H9 (cell line): ENCODE results near the gene UFC1. TPM values are rescaled to one million over a fixed set of nuclear protein-coding genes. Genes with fewer than 3 reads are reported as not detected.

Source experiments
- DNase-seq: peaks from one replicate; pipeline ENCODE4 v3.0.0-alpha.2; 2017
- H2AFZ ChIP-seq: one replicate; pipeline ENCODE4 v1.6.1; 2013; ENCODE audit warnings: mild to moderate bottlenecking, low read length, control low read depth, moderate library complexity
- H2AK5ac ChIP-seq: 2 replicates; pipeline ENCODE4 v1.6.1; 2013; ENCODE audit warnings: low read length, control low read depth, mixed read lengths; ENCODE audit not compliant: insufficient read length
- H2BK120ac ChIP-seq: one replicate; pipeline ENCODE4 v1.6.1; 2013; ENCODE audit warnings: low read depth, mild to moderate bottlenecking, low read length, control low read depth, inconsistent platforms; ENCODE audit not compliant: poor library complexity, severe bottlenecking
- H2BK12ac ChIP-seq: 2 replicates; pipeline ENCODE4 v1.6.1; 2013; ENCODE audit warnings: low read length, control low read depth, mixed read lengths, low read depth; ENCODE audit not compliant: insufficient read length
- H2BK15ac ChIP-seq: 2 replicates; pipeline ENCODE4 v1.6.1; 2013; ENCODE audit warnings: low read depth, low read length, control low read depth
- H2BK20ac ChIP-seq: one replicate; pipeline ENCODE4 v1.6.1; 2013; ENCODE audit warnings: low read depth, mild to moderate bottlenecking, low read length, control low read depth, inconsistent platforms; ENCODE audit not compliant: poor library complexity, severe bottlenecking
- H2BK5ac ChIP-seq: 2 replicates; pipeline ENCODE4 v1.6.1; 2013; ENCODE audit warnings: low read length, control low read depth, mixed read lengths; ENCODE audit not compliant: insufficient read length
- H3K14ac ChIP-seq: 2 replicates; pipeline ENCODE4 v1.6.1; 2013; ENCODE audit warnings: low read length, control low read depth; ENCODE audit not compliant: insufficient read depth
- H3K18ac ChIP-seq: 2 replicates; pipeline ENCODE4 v1.6.1; 2013; ENCODE audit warnings: low read depth, mild to moderate bottlenecking, mixed read lengths, low read length, control low read depth; ENCODE audit not compliant: insufficient read length
- H3K23ac ChIP-seq: 2 replicates; pipeline ENCODE4 v1.6.1; 2013; ENCODE audit warnings: low read length, control low read depth, mixed read lengths, low read depth; ENCODE audit not compliant: insufficient read length
- H3K23me2 ChIP-seq: 2 replicates; pipeline ENCODE4 v1.6.1; 2013; ENCODE audit warnings: low read depth, mild to moderate bottlenecking, mixed read lengths, low read length, control low read depth; ENCODE audit not compliant: insufficient read length, poor library complexity, severe bottlenecking
- H3K27ac ChIP-seq: 2 replicates; pipeline ENCODE4 v1.5.1; 2013; ENCODE audit warnings: low read length, control low read depth, mixed read lengths, low read depth; ENCODE audit not compliant: insufficient read length
- H3K27me3 ChIP-seq: 2 replicates; pipeline ENCODE4 v1.6.1; 2013; ENCODE audit warnings: low read length, control low read depth, inconsistent platforms; ENCODE audit not compliant: insufficient read depth
- H3K4ac ChIP-seq: 2 replicates; pipeline ENCODE4 v1.6.1; 2013; ENCODE audit warnings: low read depth, mild to moderate bottlenecking, control low read depth, inconsistent platforms, low read length, moderate library complexity
- H3K4me1 ChIP-seq: 2 replicates; pipeline ENCODE4 v1.6.1; 2013; ENCODE audit warnings: low read length, control low read depth, inconsistent platforms; ENCODE audit not compliant: insufficient read depth
- H3K4me2 ChIP-seq: 2 replicates; pipeline ENCODE4 v1.6.1; 2013; ENCODE audit warnings: low read length, control low read depth, mixed read lengths; ENCODE audit not compliant: insufficient read length, insufficient read depth
- H3K56ac ChIP-seq: 2 replicates; pipeline ENCODE4 v1.6.1; 2013; ENCODE audit warnings: low read depth, mild to moderate bottlenecking, mixed read lengths, low read length, control low read depth; ENCODE audit not compliant: insufficient read length
- H3K79me1 ChIP-seq: 2 replicates; pipeline ENCODE4 v1.6.1; 2013; ENCODE audit warnings: low read depth, mild to moderate bottlenecking, moderate library complexity, low read length, control low read depth, inconsistent platforms; ENCODE audit not compliant: insufficient read depth, poor library complexity, severe bottlenecking
- H3K79me2 ChIP-seq: 2 replicates; pipeline ENCODE4 v1.6.1; 2013; ENCODE audit warnings: low read length, control low read depth, inconsistent platforms; ENCODE audit not compliant: insufficient read depth
- H3K9ac ChIP-seq: 2 replicates; pipeline ENCODE4 v1.6.1; 2013; ENCODE audit warnings: low read length, control low read depth, mixed read lengths; ENCODE audit not compliant: insufficient read length; ENCODE audit errors: extremely low read depth
- H3K9me3 ChIP-seq: one replicate; pipeline ENCODE4 v1.6.1; 2013; ENCODE audit warnings: low read depth, low read length, inconsistent platforms; ENCODE audit not compliant: control insufficient read depth
- H3T11ph ChIP-seq: one replicate; pipeline ENCODE4 v1.6.1; 2013; ENCODE audit warnings: mild to moderate bottlenecking, low read length, control low read depth, inconsistent platforms
- H4K20me1 ChIP-seq: one replicate; pipeline ENCODE4 v1.6.1; 2013; ENCODE audit not compliant: control insufficient read depth, insufficient read length, insufficient read depth
- H4K5ac ChIP-seq: 2 replicates; pipeline ENCODE4 v1.6.1; 2013; ENCODE audit warnings: low read depth, mild to moderate bottlenecking, mixed read lengths, low read length, control low read depth; ENCODE audit not compliant: insufficient read length
- H4K8ac ChIP-seq: replicated peaks from 2 replicates; pipeline ENCODE4 v1.6.1; 2013; ENCODE audit warnings: low read length, control low read depth, mixed read lengths, low read depth; ENCODE audit not compliant: insufficient read length
- H4K91ac ChIP-seq: 2 replicates; pipeline ENCODE4 v1.6.1; 2013; ENCODE audit warnings: low read depth, mild to moderate bottlenecking, moderate library complexity, mixed read lengths, low read length, control low read depth; ENCODE audit not compliant: insufficient read length
- H3K27ac Mint-ChIP-seq, 3 experiments: 2 replicates in 2 of 3; 3 replicates in 1 of 3; pipeline ENCODE4 v1.8.0; 2020 to 2021; ENCODE audit warnings: mixed read lengths in 3 of 3, mild to moderate bottlenecking in 1 of 3, moderate library complexity in 1 of 3
- H3K27me3 Mint-ChIP-seq: 2 replicates; pipeline ENCODE4 v1.8.0; 2021; ENCODE audit warnings: low read depth, mild to moderate bottlenecking, moderate library complexity, mixed read lengths
- H3K36me3 Mint-ChIP-seq, 3 experiments: 2 replicates in 2 of 3; 3 replicates in 1 of 3; pipeline ENCODE4 v1.8.0; 2020 to 2021; ENCODE audit warnings: low read depth in 3 of 3, mixed read lengths in 3 of 3; ENCODE audit not compliant: insufficient read depth in 1 of 3
- H3K4me1 Mint-ChIP-seq, 2 experiments: 2 replicates each; pipeline ENCODE4 v1.8.0; 2020; ENCODE audit warnings: mixed read lengths in 2 of 2
- H3K4me3 Mint-ChIP-seq, 2 experiments: 2 replicates in 1 of 2; 3 replicates in 1 of 2; pipeline ENCODE4 v1.8.0; 2020 to 2021; ENCODE audit warnings: mild to moderate bottlenecking in 2 of 2, mixed read lengths in 2 of 2, moderate library complexity in 1 of 2
- H3K9me3 Mint-ChIP-seq, 2 experiments: 2 replicates in 1 of 2; 3 replicates in 1 of 2; pipeline ENCODE4 v1.8.0; 2020; ENCODE audit warnings: mild to moderate bottlenecking in 2 of 2, mixed read lengths in 2 of 2, moderate library complexity in 1 of 2
- WGBS: extraction: QIAGEN DNeasy Blood & Tissue Kit; methylation state at CpG from one replicate; pipeline ENCODE4 v1.1.7; 2013; ENCODE audit warnings: missing lambda C conversion rate, low lambda C conversion rate, mixed read lengths; ENCODE audit not compliant: insufficient read length; ENCODE audit errors: extremely low coverage; 5-methylcytosine and 5-hydroxymethylcytosine counted together
- total RNA-seq: library from RNA; stranded (reverse); gene quantifications from 2 replicates; pipeline ENCODE4 v1.2.1, GENCODE V29; 2021
- TF ChIP-seq, protein P1 (sequence below): fragments of 200-600 bp; sonication (generic); conservative IDR thresholded peaks from 3 replicates; pipeline ENCODE4 v1.8.0; 2021; ENCODE audit warnings: antibody characterized with exemption, mild to moderate bottlenecking

The UFC1 gene
- total RNA-seq, 1 experiment from 2014 or later = 93.4 TPM

DNA sequence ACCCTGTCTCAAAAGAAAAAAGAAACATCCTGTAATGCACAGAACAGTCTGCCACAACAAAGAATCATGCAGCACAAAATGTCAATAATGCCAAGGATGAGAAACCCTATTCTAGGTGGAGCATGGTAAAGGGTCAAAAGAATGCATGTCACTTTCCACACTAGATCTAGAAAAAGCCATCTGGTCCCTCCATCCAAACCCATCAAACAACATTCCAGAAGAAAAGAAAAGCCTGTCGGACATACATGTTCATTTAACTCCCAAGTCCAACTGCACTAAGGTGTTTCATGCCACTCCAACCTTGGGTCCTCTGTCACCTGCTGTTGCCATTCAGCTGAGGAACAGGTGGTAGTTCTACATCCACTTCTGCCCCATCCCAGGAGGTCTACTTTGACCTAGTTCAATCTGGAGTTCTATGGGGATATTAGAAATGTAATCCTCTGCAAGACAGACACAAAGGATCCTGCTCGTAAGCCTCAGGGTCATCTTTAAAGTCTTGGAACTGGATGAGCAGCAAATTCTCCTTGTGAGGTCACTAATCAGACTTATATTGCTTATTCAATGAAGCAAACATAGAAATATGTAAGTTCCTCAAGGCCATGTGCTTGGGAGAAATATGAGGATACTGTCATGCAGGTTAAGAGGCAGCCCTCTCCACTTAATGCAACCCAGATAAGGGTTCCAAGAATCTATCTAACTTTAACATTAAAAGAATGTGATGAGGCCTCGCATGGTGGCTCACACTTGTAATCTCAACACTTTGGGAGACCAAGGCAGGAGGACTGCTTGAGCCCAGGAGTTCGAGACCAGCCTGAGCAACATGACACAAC, 25.0 kb upstream of the UFC1 start:
- no peaks in the 10 kb centered on the region for H3K27me3 ChIP-seq
- H3K27ac ChIP-seq = no peak overlapping the region
- Mint-ChIP-seq H3K9me3 (no peaks in the 10 kb centered on the region; a peak in 1 of 5 replicates), H3K27me3 (no peaks in the 10 kb centered on the region), H3K36me3 (peaks cover 19 to 58% (median 56%) of the 10 kb centered on the region in 3 experiments; a peak in 6 of 7 replicates), H3K4me1 (peaks cover 18 to 19% of the 10 kb centered on the region in 2 experiments), H3K27ac (no peak overlapping the region), H3K4me3 (no peak overlapping the region)
- H3K4ac ChIP-seq = no peak overlapping the region
- no peak overlapping the region for H2BK20ac ChIP-seq
- H2BK12ac ChIP-seq = no peak overlapping the region
- H2BK15ac ChIP-seq = no peak overlapping the region
- no peaks in the 10 kb centered on the region for H3K9me3 ChIP-seq
- H2BK5ac ChIP-seq = no peak overlapping the region
- no peak for DNase-seq
- H3K14ac ChIP-seq = no peak overlapping the region
- no peak overlapping the region for H3K9ac ChIP-seq
- no peak overlapping the region for H2AFZ ChIP-seq
- 0 out of 2 replicates have a peak, but pooled peaks cover 4% of the 10 kb centered on the region for H3K79me2 ChIP-seq
- H3K79me1 ChIP-seq = peaks cover 5% of the 10 kb centered on the region
- no peak overlapping the region for H4K5ac ChIP-seq
- no peak overlapping the region for H3K56ac ChIP-seq
- H2AK5ac ChIP-seq = no peak overlapping the region
- peaks cover 13% of the 10 kb centered on the region for H3K23me2 ChIP-seq
- H3K4me1 ChIP-seq = no peaks in the 10 kb centered on the region
- H2BK120ac ChIP-seq = no peak overlapping the region
- no peak overlapping the region for H3T11ph ChIP-seq
- no peak overlapping the region for H4K8ac ChIP-seq
- H3K18ac ChIP-seq = no peak overlapping the region
- H3K4me2 ChIP-seq = no peak overlapping the region
- no CpG with 5 or more reads among the region's 4 CpGs for WGBS
- TF ChIP-seq, protein P1, sequence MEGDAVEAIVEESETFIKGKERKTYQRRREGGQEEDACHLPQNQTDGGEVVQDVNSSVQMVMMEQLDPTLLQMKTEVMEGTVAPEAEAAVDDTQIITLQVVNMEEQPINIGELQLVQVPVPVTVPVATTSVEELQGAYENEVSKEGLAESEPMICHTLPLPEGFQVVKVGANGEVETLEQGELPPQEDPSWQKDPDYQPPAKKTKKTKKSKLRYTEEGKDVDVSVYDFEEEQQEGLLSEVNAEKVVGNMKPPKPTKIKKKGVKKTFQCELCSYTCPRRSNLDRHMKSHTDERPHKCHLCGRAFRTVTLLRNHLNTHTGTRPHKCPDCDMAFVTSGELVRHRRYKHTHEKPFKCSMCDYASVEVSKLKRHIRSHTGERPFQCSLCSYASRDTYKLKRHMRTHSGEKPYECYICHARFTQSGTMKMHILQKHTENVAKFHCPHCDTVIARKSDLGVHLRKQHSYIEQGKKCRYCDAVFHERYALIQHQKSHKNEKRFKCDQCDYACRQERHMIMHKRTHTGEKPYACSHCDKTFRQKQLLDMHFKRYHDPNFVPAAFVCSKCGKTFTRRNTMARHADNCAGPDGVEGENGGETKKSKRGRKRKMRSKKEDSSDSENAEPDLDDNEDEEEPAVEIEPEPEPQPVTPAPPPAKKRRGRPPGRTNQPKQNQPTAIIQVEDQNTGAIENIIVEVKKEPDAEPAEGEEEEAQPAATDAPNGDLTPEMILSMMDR = no peak
- no peaks in the 10 kb centered on the region for H4K20me1 ChIP-seq
- no peak overlapping the region for H3K23ac ChIP-seq
- no peak overlapping the region for H4K91ac ChIP-seq
